DND-41 (cell line): ENCODE results near the gene ZNF695.

Experiments used
- EZH2 ChIP-seq: IDR thresholded peaks from 3 replicates; pipeline ENCODE4 v1.6.1; 2012; ENCODE audit warnings: borderline replicate concordance, low read depth, mild to moderate bottlenecking, moderate library complexity, low read length, inconsistent platforms; ENCODE audit not compliant: severe bottlenecking
- TF ChIP-seq, protein P1 (sequence below): IDR thresholded peaks from 2 replicates; pipeline ENCODE4 v1.5.1; 2012; ENCODE audit warnings: borderline replicate concordance, low read length, moderate library complexity, mild to moderate bottlenecking; ENCODE audit not compliant: poor library complexity, severe bottlenecking; ENCODE audit errors: extremely low read depth

DNA sequence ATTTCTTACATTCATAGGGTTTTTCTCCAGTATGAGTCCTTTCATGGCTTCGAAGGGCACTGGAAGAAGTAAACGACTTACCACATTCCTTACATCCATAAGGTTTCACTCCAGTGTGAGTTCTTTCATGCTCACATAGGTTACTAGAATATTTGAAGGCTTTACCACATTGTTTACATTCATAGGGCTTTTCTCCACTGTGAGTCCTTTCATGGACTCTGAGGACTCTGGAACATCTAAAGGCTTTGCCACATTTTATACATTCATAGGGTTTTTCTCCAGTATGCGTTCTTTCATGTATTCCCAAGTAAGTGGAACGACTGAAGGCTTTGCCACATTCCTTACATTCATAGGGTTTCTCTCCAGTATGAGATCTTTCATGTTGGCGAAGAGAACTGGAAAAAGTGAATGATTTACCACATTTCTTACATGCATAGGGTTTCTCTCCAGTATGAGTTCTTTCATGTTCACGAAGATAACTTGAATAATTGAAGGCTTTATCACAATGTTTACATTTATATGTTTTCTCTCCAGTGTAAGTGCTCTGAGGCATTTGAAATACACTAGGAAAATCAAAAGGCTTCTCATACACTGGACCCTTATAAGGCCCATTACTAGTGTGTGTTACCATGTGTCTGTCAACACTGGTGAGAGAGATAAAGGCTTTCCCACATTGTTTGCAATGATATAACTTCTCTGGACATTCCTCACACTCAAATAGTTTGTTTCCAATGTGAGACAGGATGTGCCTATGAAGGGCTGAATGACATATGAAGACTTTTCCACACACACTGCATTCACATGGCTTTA, 29.9 kb upstream of the ZNF695 start:
- TF ChIP-seq EZH2 = no peak
- TF ChIP-seq, protein P1, sequence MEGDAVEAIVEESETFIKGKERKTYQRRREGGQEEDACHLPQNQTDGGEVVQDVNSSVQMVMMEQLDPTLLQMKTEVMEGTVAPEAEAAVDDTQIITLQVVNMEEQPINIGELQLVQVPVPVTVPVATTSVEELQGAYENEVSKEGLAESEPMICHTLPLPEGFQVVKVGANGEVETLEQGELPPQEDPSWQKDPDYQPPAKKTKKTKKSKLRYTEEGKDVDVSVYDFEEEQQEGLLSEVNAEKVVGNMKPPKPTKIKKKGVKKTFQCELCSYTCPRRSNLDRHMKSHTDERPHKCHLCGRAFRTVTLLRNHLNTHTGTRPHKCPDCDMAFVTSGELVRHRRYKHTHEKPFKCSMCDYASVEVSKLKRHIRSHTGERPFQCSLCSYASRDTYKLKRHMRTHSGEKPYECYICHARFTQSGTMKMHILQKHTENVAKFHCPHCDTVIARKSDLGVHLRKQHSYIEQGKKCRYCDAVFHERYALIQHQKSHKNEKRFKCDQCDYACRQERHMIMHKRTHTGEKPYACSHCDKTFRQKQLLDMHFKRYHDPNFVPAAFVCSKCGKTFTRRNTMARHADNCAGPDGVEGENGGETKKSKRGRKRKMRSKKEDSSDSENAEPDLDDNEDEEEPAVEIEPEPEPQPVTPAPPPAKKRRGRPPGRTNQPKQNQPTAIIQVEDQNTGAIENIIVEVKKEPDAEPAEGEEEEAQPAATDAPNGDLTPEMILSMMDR = no peak
